Progenitor cell of endocrine pancreas (in vitro differentiated cells): Measurements from ENCODE around the gene GATD1. TPM values are rescaled to one million over a fixed set of nuclear protein-coding genes. Genes with fewer than 3 reads are reported as not detected.

Experiments
- DNase-seq: peaks from one replicate; pipeline ENCODE4 v3.0.0; 2021; ENCODE audit warnings: low spot score; ENCODE audit not compliant: unreplicated experiment
- H3K27ac Mint-ChIP-seq: 2 replicates; pipeline ENCODE4 v1.8.0; 2021; ENCODE audit warnings: mild to moderate bottlenecking, moderate library complexity, mixed read lengths
- H3K27me3 Mint-ChIP-seq: 2 replicates; pipeline ENCODE4 v1.8.0; 2021; ENCODE audit warnings: mixed read lengths
- H3K36me3 Mint-ChIP-seq: 2 replicates; pipeline ENCODE4 v1.8.0; 2022; ENCODE audit warnings: mixed read lengths; ENCODE audit not compliant: insufficient read depth
- H3K4me1 Mint-ChIP-seq: 2 replicates; pipeline ENCODE4 v1.8.0; 2021; ENCODE audit warnings: low read depth, mixed read lengths
- H3K4me3 Mint-ChIP-seq: 2 replicates; pipeline ENCODE4 v1.8.0; 2021; ENCODE audit warnings: low read depth, mild to moderate bottlenecking, moderate library complexity, mixed read lengths
- H3K9me3 Mint-ChIP-seq: 2 replicates; pipeline ENCODE4 v1.8.0; 2021; ENCODE audit warnings: low read depth, mixed read lengths
- CTCF ChIP-seq: fragments of 200-600 bp; sonication (generic); IDR thresholded peaks from one replicate; pipeline ENCODE4 v1.5.0; 2021; ENCODE audit warnings: antibody characterized with exemption, mild to moderate bottlenecking; ENCODE audit not compliant: unreplicated experiment
- total RNA-seq: library from RNA; stranded (reverse); gene quantifications from 2 replicates; pipeline ENCODE4 v1.2.1, GENCODE V29; 2021

The GATD1 gene
- total RNA-seq, 1 donor from 2014 or later: 74.1 TPM

- peaks cover 1% of the 10 kb centered on the region for H3K4me1 Mint-ChIP-seq
- peaks cover 6% of the 10 kb centered on the region for H3K27me3 Mint-ChIP-seq
- H3K27ac Mint-ChIP-seq: no peak overlapping the region
- TF ChIP-seq CTCF: peak; percentile 96
- peak; percentile 86 for DNase-seq
- no peaks in the 10 kb centered on the region for H3K9me3 Mint-ChIP-seq
- H3K4me3 Mint-ChIP-seq: no peak overlapping the region
- H3K36me3 Mint-ChIP-seq: peaks cover 1% of the 10 kb centered on the region
Observed at GRCh38 chr11:727859-728748, 49.2 kb downstream of the GATD1 start.

GRCh38 chr11:727281-727701 is 50.0 kb downstream of the GATD1 start:
- TF ChIP-seq CTCF: no peak
- Mint-ChIP-seq H3K36me3 (peaks cover 2% of the 10 kb centered on the region), H3K27ac (no peak overlapping the region), H3K9me3 (no peaks in the 10 kb centered on the region), H3K4me1 (peaks cover 1% of the 10 kb centered on the region), H3K27me3 (peaks cover 6% of the 10 kb centered on the region), H3K4me3 (no peak overlapping the region)
- DNase-seq: no peak

- peaks cover 1% of the 10 kb centered on the region for H3K4me1 Mint-ChIP-seq
- peak; percentile 39 for DNase-seq
- H3K27ac Mint-ChIP-seq: no peak overlapping the region
- no peaks in the 10 kb centered on the region for H3K9me3 Mint-ChIP-seq
- peak overlapping the region; percentile 40 for H3K4me3 Mint-ChIP-seq
- H3K27me3 Mint-ChIP-seq: peaks cover 6% of the 10 kb centered on the region
- H3K36me3 Mint-ChIP-seq: peaks cover 2% of the 10 kb centered on the region
- TF ChIP-seq CTCF: no peak
Observed at GRCh38 chr11:726278-727220, 50.7 kb downstream of the GATD1 start.

- Mint-ChIP-seq H3K36me3 (peaks cover 2% of the 10 kb centered on the region), H3K27ac (no peak overlapping the region)
Observed at GRCh38 chr11:725624-726202, 51.6 kb downstream of the GATD1 start.

More at GRCh38 chr11:725624-726202, 51.6 kb downstream of the GATD1 start:
- peak; percentile 30 for DNase-seq
- no peak overlapping the region for H3K4me3 Mint-ChIP-seq
- no peaks in the 10 kb centered on the region for H3K9me3 Mint-ChIP-seq
- H3K4me1 Mint-ChIP-seq: peaks cover 1% of the 10 kb centered on the region
- peaks cover 6% of the 10 kb centered on the region for H3K27me3 Mint-ChIP-seq
- no peak for TF ChIP-seq CTCF
